Measurements from ENCODE around the gene PRKCG. TPM values are rescaled to one million over a fixed set of nuclear protein-coding genes. Genes with fewer than 3 reads are reported as not detected.
A peak's percentile ranks its signal among the peaks of the same experiment; 100 is the strongest.

The PRKCG gene
- polyA plus RNA-seq, 3 donors = 0.01 TPM; not detected in 2

DNA sequence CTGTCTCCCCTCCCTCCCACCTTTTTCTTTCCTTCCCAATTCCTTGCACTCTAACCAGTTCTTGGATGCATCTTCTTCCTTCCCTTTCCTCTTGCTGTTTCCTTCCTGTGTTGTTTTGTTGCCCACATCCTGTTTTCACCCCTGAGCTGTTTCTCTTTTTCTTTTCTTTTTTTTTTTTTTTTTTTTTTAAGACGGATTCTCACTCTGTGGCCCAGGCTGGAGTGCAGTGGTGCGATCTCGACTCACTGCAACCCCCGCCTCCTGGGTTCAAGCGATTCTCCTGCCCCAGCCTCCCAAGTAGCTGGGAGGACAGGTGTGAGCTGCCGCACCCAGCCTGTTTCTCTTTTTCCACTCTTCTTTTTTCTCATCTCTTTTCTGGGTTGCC is 7.4 kb upstream of the PRKCG start:
- peak overlapping the region; percentile 47 to 67 for H3K4me3 Mint-ChIP-seq
- Histone ChIP-seq H3K4me1 (ENCODE audit: control insufficient read depth in 1 of 2, insufficient read depth in 2 of 2, low read length in 2 of 2) (peaks cover 73 to 82% of the 10 kb centered on the region in 2 donors), H2AFZ (ENCODE audit: insufficient read depth, low read depth, low read length, poor library complexity, severe bottlenecking) (no peak overlapping the region), H3K27ac (ENCODE audit: low read depth in 1 of 2, low read length in 2 of 2) (no peak overlapping the region), H3K36me3 (replicated peaks in 1 of 2; ENCODE audit: control insufficient read depth in 1 of 2, insufficient read depth in 2 of 2, low read length in 2 of 2) (peaks cover 27 to 38% of the 10 kb centered on the region in 2 donors), H3K4me2 (replicated peaks; ENCODE audit: extremely low read depth, low read length, poor library complexity, severe bottlenecking) (peak overlapping the region; percentile 55), H3K9me3 (replicated peaks in 1 of 2; ENCODE audit: control insufficient read depth in 1 of 2, insufficient read depth in 1 of 2, low read length in 2 of 2) (no peaks in the 10 kb centered on the region), H3K4me3 (replicated peaks in 1 of 3; ENCODE audit: low read depth in 2 of 3, low read length in 3 of 3) (peak overlapping the region in 1 of 3 experiments; percentile 17), H3K27me3 (ENCODE audit: control insufficient read depth in 2 of 2, insufficient read depth in 2 of 2, low read length in 2 of 2) (no peaks in the 10 kb centered on the region), H3K79me2 (ENCODE audit: insufficient read depth, low read length) (peaks cover 60% of the 10 kb centered on the region), H3K9ac (ENCODE audit: insufficient read depth, low read length, poor library complexity, severe bottlenecking) (no peak overlapping the region), H4K20me1 (ENCODE audit: insufficient read depth, low read length) (peaks cover 74% of the 10 kb centered on the region)
- peaks cover 0 to 5% (median 0%) of the 10 kb centered on the region in 7 donors for H3K9me3 Mint-ChIP-seq
- WGBS (ENCODE audit: insufficient coverage) = 70% methylated on average over 5 of the region's 6 CpGs
- DNase-seq = no peak
- H3K27me3 Mint-ChIP-seq (ENCODE audit: low read depth in 3 of 3) = peaks cover 0 to 17% (median 4%) of the 10 kb centered on the region in 3 donors
- TF ChIP-seq, protein P1, sequence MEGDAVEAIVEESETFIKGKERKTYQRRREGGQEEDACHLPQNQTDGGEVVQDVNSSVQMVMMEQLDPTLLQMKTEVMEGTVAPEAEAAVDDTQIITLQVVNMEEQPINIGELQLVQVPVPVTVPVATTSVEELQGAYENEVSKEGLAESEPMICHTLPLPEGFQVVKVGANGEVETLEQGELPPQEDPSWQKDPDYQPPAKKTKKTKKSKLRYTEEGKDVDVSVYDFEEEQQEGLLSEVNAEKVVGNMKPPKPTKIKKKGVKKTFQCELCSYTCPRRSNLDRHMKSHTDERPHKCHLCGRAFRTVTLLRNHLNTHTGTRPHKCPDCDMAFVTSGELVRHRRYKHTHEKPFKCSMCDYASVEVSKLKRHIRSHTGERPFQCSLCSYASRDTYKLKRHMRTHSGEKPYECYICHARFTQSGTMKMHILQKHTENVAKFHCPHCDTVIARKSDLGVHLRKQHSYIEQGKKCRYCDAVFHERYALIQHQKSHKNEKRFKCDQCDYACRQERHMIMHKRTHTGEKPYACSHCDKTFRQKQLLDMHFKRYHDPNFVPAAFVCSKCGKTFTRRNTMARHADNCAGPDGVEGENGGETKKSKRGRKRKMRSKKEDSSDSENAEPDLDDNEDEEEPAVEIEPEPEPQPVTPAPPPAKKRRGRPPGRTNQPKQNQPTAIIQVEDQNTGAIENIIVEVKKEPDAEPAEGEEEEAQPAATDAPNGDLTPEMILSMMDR (IDR thresholded peaks at IDR 0.05) = no peak
- H3K27ac Mint-ChIP-seq = peak overlapping the region; percentile 13 to 72 (median 48)
- H3K4me1 Mint-ChIP-seq = peaks cover 75% of the 10 kb centered on the region
- intact Hi-C loops (cut with micrococcal nuclease) = loop anchor here (5.0 to 10.0 kb wide), 3 partner anchors 50 to 150 kb away; partner anchors contain the start of gene NLRP12 (in 2 of the 2)
- peaks cover 42 to 65% of the 10 kb centered on the region in 2 donors for H3K36me3 Mint-ChIP-seq

- Histone ChIP-seq H3K9me3 (replicated peaks in 1 of 2; ENCODE audit: control insufficient read depth in 1 of 2, insufficient read depth in 1 of 2, low read length in 2 of 2) (no peaks in the 10 kb centered on the region), H3K4me1 (ENCODE audit: control insufficient read depth in 1 of 2, insufficient read depth in 2 of 2, low read length in 2 of 2) (peaks cover 75 to 87% of the 10 kb centered on the region in 2 donors), H3K36me3 (replicated peaks in 1 of 2; ENCODE audit: control insufficient read depth in 1 of 2, insufficient read depth in 2 of 2, low read length in 2 of 2) (peaks cover 27 to 38% of the 10 kb centered on the region in 2 donors), H3K79me2 (ENCODE audit: insufficient read depth, low read length) (peaks cover 50% of the 10 kb centered on the region), H2AFZ (ENCODE audit: insufficient read depth, low read depth, low read length, poor library complexity, severe bottlenecking) (no peak overlapping the region), H3K4me3 (replicated peaks in 1 of 3; ENCODE audit: low read depth in 2 of 3, low read length in 3 of 3) (peak overlapping the region in 1 of 3 experiments; percentile 25), H3K27ac (ENCODE audit: low read depth in 1 of 2, low read length in 2 of 2) (no peak overlapping the region), H3K4me2 (replicated peaks; ENCODE audit: extremely low read depth, low read length, poor library complexity, severe bottlenecking) (no peak overlapping the region), H3K27me3 (ENCODE audit: control insufficient read depth in 2 of 2, insufficient read depth in 2 of 2, low read length in 2 of 2) (peaks cover 5% of the 10 kb centered on the region in 2 donors), H4K20me1 (ENCODE audit: insufficient read depth, low read length) (peaks cover 67% of the 10 kb centered on the region), H3K9ac (ENCODE audit: insufficient read depth, low read length, poor library complexity, severe bottlenecking) (no peak overlapping the region)
- Mint-ChIP-seq H3K4me3 (peak overlapping the region in 1 of 2 donors; percentile 7), H3K9me3 (peaks cover 0 to 5% (median 0%) of the 10 kb centered on the region in 7 donors), H3K27ac (peak overlapping the region in 2 of 7 donors; percentile 31 to 32), H3K36me3 (peaks cover 39 to 61% of the 10 kb centered on the region in 2 donors), H3K27me3 (ENCODE audit: low read depth in 3 of 3) (peaks cover 0 to 17% (median 4%) of the 10 kb centered on the region in 3 donors), H3K4me1 (peaks cover 72% of the 10 kb centered on the region)
- 87% methylated on average over 7 of the region's 17 CpGs for WGBS (ENCODE audit: insufficient coverage)
- TF ChIP-seq, protein P1 (IDR thresholded peaks at IDR 0.05) = no peak
- intact Hi-C loops (cut with micrococcal nuclease) = loop anchor here in 1 of 2 donors (10.0 kb wide), 2 partner anchors 51 to 149 kb away; partner anchors contain the start of gene NLRP12
- no peak for DNase-seq
Observed at GRCh38 chr19:53875602-53876325, 6.2 kb upstream of the PRKCG start.

All from CD14-positive monocyte (primary cell).